ENCODE results near the gene HMGCLL1. TPM values are rescaled to one million over a fixed set of nuclear protein-coding genes. Genes with fewer than 3 reads are reported as not detected.

Gene HMGCLL1
- total RNA-seq, 2 donors from 2014 or later = 1.8 to 2.3 TPM

- DNase-seq (no peak), ATAC-seq (no peak)
- intact Hi-C loops (cut with DNase I) = no loop called here
- Histone ChIP-seq H3K4me3 (no peak overlapping the region), H3K36me3 (replicated peaks in 1 of 2; ENCODE audit: insufficient read depth in 1 of 2, low read depth in 2 of 2) (no peaks in the 10 kb centered on the region), H3K4me1 (no peaks in the 10 kb centered on the region), H3K27me3 (no peaks in the 10 kb centered on the region), H3K27ac (no peak overlapping the region), H3K9me3 (no peaks in the 10 kb centered on the region)
- TF ChIP-seq CTCF (IDR thresholded peaks at IDR 0.05) = no peak
- no peak for TF ChIP-seq POLR2A (IDR thresholded peaks at IDR 0.05)
- 91% methylated on average over 3 of the region's 3 CpGs for WGBS, 2 donors
Observed at GRCh38 chr6:55569638-55570037, 9.4 kb downstream of the HMGCLL1 start.

GRCh38 chr6:55568808-55569439 lies 10.1 kb downstream of the HMGCLL1 start:
- TF ChIP-seq POLR2A (IDR thresholded peaks at IDR 0.05) (no peak), CTCF (IDR thresholded peaks at IDR 0.05) (no peak)
- intact Hi-C loops (cut with DNase I) = no loop called here
- Histone ChIP-seq H3K36me3 (replicated peaks in 1 of 2; ENCODE audit: insufficient read depth in 1 of 2, low read depth in 2 of 2) (no peaks in the 10 kb centered on the region), H3K4me1 (no peaks in the 10 kb centered on the region), H3K27me3 (no peaks in the 10 kb centered on the region), H3K27ac (no peak overlapping the region), H3K9me3 (no peaks in the 10 kb centered on the region), H3K4me3 (no peak overlapping the region)
- WGBS, 2 donors = 68 to 88% methylated on average over 1 of the region's 1 CpG
- no peak for DNase-seq
- ATAC-seq = peak; percentile 38

GRCh38 chr6:55567558-55567957 lies 11.4 kb downstream of the HMGCLL1 start:
- WGBS, 2 donors = 47 to 54% methylated on average over 4 of the region's 4 CpGs
- H3K27me3 ChIP-seq = no peaks in the 10 kb centered on the region
- no peaks in the 10 kb centered on the region for H3K36me3 ChIP-seq (replicated peaks in 1 of 2; ENCODE audit: insufficient read depth in 1 of 2, low read depth in 2 of 2)
- no peak overlapping the region for H3K27ac ChIP-seq
- H3K4me1 ChIP-seq = no peaks in the 10 kb centered on the region
- DNase-seq (no peak), ATAC-seq (no peak)
- TF ChIP-seq CTCF (IDR thresholded peaks at IDR 0.05) = no peak
- TF ChIP-seq POLR2A (IDR thresholded peaks at IDR 0.05) = no peak
- no peak overlapping the region for H3K4me3 ChIP-seq
- intact Hi-C loops (cut with DNase I) = no loop called here
- H3K9me3 ChIP-seq = no peaks in the 10 kb centered on the region

GRCh38 chr6:55566036-55566710 lies 12.8 kb downstream of the HMGCLL1 start:
- WGBS, 2 donors = 58 to 64% methylated on average over 4 of the region's 4 CpGs
- DNase-seq (no peak), ATAC-seq (no peak)
- no peaks in the 10 kb centered on the region for H3K27me3 ChIP-seq
- TF ChIP-seq POLR2A (IDR thresholded peaks at IDR 0.05) (no peak), CTCF (IDR thresholded peaks at IDR 0.05) (no peak)
- H3K4me1 ChIP-seq = no peaks in the 10 kb centered on the region
- no peaks in the 10 kb centered on the region for H3K9me3 ChIP-seq
- no peak overlapping the region for H3K27ac ChIP-seq
- H3K36me3 ChIP-seq (replicated peaks in 1 of 2; ENCODE audit: insufficient read depth in 1 of 2, low read depth in 2 of 2) = no peaks in the 10 kb centered on the region
- H3K4me3 ChIP-seq = no peak overlapping the region
- intact Hi-C loops (cut with DNase I) = no loop called here

- WGBS, 2 donors = 68 to 71% methylated on average over 3 of the region's 3 CpGs
- Histone ChIP-seq H3K4me3 (no peak overlapping the region), H3K4me1 (no peaks in the 10 kb centered on the region), H3K27me3 (no peaks in the 10 kb centered on the region), H3K9me3 (no peaks in the 10 kb centered on the region), H3K27ac (no peak overlapping the region), H3K36me3 (replicated peaks in 1 of 2; ENCODE audit: insufficient read depth in 1 of 2, low read depth in 2 of 2) (no peaks in the 10 kb centered on the region)
- ATAC-seq (no peak), DNase-seq (no peak)
- intact Hi-C loops (cut with DNase I) = no loop called here
- TF ChIP-seq CTCF (IDR thresholded peaks at IDR 0.05) = no peak
- TF ChIP-seq POLR2A (IDR thresholded peaks at IDR 0.05) = no peak
Observed at GRCh38 chr6:55562318-55562717, 16.7 kb downstream of the HMGCLL1 start.
